ENCODE data around the gene LRRC49.

GRCh38 chr15:71066983-71067382, 174.4 kb downstream of the LRRC49 start:
- TF ChIP-seq CTCF (IDR thresholded peaks at IDR 0.05) = no peak
- no peak for TF ChIP-seq POLR2A (IDR thresholded peaks at IDR 0.05)

Measured in heart left ventricle (tissue), 13 donors.